Panc1 (cell line): ENCODE measurements around the gene KCNIP3.

Experiments
- CTCF ChIP-seq: fragments of 450-650 bp; IDR thresholded peaks from 2 replicates; pipeline ENCODE4 v1.5.1; 2017; ENCODE audit warnings: mild to moderate bottlenecking
- POLR2AphosphoS5 ChIP-seq: IDR thresholded peaks from 2 replicates; pipeline ENCODE4 v1.6.1; 2012; ENCODE audit warnings: mild to moderate bottlenecking, low read depth, low read length, moderate library complexity

- no peak for TF ChIP-seq POLR2AphosphoS5
- TF ChIP-seq CTCF, result no peak
Measured at GRCh38 chr2:95274291-95275150, 22.6 kb upstream of the KCNIP3 start, which contains the start of gene PROM2.
